ENCODE measurements around the gene C16orf90.
"Not testable (repeated sequence)": the region's sequence is repeated elsewhere in the genome, so short reads cannot be mapped to it uniquely, and the experiment has no call there.

The C16orf90 gene

GRCh38 chr16:3511286-3512180, 16.2 kb upstream of the C16orf90 start:
- DNase-seq, result no peak

DNA sequence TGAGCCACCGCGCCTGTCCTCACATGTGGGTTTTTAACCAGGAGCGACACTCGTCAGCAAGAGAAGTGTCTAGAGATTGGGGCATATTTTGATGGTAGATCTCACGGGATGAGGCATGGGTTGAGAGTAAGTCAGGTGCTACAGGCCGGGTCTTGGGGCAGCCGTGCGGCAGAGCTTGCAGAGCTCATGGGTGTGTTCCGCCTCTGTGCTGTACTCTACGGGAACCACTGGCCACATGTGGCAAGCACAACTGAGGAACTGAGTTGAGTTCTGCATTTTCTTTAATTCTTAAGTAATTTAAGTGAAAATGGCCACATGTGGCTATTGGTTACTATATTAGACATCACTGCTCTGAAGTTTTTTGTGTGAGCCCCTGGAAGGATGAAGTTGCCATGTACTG, 15.1 kb upstream of the C16orf90 start:
- no peak for DNase-seq

DNA sequence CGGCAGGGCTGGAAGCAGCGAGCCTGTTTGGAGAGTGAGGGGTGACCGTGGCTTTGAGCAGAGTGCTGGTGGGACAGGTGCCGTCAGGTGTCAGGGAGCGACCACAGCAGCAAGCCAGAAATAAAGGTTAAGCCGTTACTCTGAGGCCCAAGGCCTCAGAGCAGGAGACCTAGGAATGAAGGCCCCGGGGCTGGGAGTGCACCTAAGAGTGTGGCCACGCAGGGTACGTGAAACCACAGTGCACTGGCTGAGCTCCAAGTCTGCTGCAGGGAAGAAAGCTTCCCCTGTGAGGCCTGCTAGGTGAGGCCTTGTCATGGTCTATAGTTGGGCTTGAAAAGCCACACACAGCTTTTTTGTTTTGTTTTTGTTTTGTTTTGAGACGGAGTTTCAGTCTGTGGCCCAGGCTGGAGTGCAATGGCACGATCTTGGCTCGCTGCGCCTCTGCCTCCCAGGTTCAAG, 14.2 kb upstream of the C16orf90 start:
- DNase-seq, result peak; percentile 71 to 76

DNA sequence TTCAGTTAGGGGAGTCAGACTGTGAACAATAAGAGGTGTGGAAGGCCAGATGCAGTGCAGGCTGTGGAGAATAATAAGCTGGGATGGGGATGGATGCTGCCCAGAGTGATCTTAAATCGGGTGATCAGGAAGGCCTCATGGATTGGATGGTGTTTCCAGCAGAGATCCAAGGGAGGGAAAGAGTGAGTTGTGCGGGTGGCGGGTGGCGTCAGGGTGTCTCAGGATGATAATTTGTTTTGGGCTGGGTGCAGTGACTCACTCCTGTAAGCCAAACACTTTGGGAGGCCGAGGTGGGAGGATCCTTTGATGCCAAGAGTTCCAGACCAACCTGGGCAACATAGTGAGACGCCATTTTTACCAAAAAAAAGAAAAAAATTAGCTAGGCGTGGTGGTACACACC, 13.4 kb upstream of the C16orf90 start:
- no peak for DNase-seq

- peak; percentile 76 to 83 for DNase-seq
Measured at GRCh38 chr16:3503523-3503922, 8.2 kb upstream of the C16orf90 start.

DNA sequence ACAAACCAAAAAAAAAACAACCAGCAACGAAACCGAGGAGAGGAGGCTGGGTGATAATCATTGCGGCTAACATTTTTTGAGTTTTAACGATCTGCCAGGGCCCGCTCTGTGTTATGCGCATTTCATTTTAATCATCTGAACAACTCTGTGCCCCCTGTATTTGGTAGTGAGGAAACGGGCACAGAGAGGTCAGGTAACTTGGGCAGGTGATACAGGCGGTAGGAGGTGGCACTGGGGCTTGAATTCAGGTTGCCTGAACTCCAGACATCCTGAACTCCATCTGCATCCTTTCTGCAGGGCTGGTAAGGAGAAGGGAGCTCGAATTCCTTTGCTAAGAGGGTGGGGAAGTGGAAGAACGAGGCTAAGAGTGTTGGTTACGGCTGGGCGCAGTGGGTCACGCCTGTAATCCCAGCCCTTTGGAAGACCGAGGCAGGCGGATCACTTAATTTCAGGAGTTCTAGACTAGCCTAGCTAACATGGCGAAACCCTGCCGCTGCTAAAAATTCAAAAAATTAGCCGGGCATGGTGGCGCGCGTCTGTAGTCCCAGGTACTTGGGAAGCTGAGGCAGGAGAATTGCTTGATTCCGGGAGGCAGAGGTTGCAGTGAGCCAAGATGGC, 6.6 kb upstream of the C16orf90 start:
- no peak for DNase-seq

GRCh38 chr16:3501412-3501761, 6.1 kb upstream of the C16orf90 start:
- DNase-seq, result not testable (repeated sequence)

DNA sequence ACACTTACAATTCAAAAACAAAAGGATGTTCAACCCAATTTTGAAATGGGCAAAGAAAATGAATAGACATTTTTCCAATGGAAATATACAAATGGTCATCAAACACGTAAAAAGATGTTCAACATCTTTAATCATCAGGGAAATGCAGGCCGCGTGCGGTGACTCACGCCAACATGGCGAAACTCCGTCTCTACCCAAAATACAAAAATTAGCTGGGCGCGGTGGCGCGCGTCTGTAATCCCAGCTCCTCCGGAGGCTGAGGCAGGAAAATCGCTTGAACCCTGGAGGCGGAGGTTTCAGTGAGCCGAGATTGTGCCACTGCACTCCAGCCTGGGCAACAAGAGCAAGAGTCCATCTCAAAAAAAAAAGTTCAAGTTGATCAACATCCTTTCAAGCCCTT, 3.7 kb upstream of the C16orf90 start:
- DNase-seq, result no peak

GRCh38 chr16:3497771-3498170, 2.5 kb upstream of the C16orf90 start:
- no peak for DNase-seq

GRCh38 chr16:3496386-3496785, 1.1 kb upstream of the C16orf90 start:
- DNase-seq, result no peak

GRCh38 chr16:3494386-3494973, 809 bp downstream of the C16orf90 start:
- no peak for DNase-seq

DNA sequence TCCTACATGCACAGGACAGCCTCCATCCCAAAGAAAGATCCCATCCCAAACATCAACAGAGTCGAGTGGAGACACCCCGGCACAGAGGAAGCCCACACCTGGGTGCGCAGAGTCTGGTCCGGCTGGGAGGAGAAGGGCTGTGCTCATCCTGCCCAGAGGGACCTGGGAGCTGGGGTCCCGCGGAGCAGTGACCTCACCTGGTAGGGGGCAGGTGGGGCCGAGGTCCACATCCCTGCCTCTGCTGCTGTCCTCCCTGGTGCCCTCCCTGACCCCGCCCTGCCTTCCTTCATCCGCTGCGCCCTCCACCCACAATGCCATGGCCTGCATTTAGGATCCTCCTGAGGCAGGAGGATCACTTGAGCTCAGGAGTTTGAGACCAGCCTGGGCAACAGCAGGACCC, 2.9 kb downstream of the C16orf90 start:
- DNase-seq, result no peak

DNA sequence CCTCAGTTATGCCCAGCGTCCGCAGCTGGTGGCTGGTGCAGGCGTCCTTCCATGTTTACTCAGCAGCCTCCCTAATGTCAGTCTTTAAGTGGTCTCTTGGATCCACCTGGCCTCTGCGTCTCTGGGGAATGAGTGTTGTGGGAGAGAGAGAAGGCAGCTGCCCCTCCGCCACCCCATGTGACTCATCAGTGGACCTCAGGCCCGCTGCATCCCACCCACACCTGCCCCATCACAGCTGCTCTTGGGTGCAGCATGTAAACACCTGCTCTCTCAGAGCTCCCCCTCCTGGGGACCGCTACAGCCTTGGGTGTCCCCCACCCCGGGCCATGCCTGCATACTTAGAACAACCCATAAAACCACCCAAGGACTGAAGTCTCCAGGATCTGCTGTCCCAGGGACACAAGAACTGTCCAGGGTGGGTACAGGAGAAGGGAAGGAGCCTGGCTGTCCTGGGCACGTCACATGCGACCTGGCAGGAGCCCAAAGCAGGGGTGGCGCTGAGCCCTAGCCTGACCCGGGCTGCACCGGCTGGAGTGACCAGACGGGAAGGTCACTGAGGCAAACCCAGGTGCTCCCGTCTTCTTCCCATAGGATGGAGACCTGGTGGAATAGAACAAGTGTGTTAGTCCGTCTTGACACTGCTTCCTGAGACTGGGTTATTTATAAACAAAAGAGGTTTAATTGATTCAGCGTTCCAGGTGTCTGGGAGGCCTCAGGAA, 4.2 kb downstream of the C16orf90 start:
- no peak for DNase-seq

DNA sequence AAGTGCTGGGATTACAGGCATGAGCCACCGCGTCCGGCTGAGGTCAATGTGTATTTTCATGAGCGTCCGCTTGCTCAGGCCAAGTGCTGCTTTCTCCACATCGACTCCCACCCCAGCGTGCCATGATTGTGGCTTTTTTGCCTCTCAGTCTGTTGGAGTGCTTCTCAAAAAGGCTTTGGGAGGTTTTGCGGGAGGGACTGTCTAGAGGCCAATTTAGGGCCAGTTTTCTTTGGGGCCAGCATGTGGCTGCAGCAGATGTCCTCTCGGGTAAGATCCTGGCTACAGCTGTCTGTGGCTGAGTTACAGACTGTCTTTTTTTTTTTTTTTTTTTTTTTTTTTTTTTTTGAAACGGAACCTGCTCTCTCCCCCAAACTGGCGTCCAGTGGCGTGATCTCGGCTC, 6.5 kb downstream of the C16orf90 start:
- DNase-seq, result no peak

- no peak for DNase-seq
Measured at GRCh38 chr16:3487521-3488410, 7.5 kb downstream of the C16orf90 start.

GRCh38 chr16:3486506-3487215, 8.6 kb downstream of the C16orf90 start:
- no peak for DNase-seq

- DNase-seq, result no peak
Measured at GRCh38 chr16:3485821-3486505, 9.3 kb downstream of the C16orf90 start.

GRCh38 chr16:3485097-3485745, 10.1 kb downstream of the C16orf90 start:
- no peak for DNase-seq

DNA sequence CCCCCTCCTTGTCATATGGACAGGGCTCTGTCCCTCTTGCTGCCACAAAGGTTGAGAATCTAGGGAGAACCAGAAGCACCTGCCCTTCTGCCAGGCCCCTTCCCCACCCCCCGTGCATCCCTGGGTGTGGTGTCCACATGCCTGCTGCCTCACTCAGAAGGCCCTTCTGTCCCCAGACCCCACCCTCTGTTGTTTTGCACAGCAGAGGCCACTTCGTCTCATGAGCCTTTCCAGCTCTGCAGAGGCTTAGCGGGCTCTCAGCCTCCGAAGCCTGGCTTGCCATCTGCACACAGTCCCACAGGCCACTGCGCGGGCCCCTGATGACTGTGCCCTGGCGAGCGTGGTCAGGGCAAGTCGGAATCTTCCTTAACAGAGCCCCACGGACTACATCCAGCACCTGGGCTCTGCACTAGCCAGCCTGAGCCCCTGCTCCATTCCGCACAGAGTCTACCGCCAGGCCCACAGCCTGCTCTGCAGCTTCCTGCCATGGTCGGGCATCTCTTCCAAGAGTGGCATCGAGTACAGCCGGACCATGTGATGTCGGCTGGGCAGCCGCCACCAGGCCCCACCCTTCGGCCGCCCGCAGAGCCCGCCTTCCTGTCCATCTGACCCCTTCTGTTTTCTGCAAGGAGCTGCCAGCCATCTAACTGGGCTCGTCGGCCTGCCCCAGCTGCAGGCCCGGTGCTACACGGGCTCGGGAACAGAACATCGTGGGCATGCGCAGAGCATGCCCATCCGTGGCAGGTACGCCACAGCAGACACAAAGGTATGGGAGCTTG, 10.8 kb downstream of the C16orf90 start:
- DNase-seq, result no peak
